Cortex of kidney (tissue), 1 donor: ENCODE measurements around the gene ELAC2.

Source experiments
- DNase-seq: peaks from one replicate; lab custom pipeline; 2025; lab: John Stamatoyannopoulos, UW

Gene ELAC2

GRCh38 chr17:13024016-13024415 lies 6.2 kb upstream of the ELAC2 start:
- DNase-seq = no peak

GRCh38 chr17:13016881-13017654 lies 759 bp downstream of the ELAC2 start:
- no peak for DNase-seq

DNA sequence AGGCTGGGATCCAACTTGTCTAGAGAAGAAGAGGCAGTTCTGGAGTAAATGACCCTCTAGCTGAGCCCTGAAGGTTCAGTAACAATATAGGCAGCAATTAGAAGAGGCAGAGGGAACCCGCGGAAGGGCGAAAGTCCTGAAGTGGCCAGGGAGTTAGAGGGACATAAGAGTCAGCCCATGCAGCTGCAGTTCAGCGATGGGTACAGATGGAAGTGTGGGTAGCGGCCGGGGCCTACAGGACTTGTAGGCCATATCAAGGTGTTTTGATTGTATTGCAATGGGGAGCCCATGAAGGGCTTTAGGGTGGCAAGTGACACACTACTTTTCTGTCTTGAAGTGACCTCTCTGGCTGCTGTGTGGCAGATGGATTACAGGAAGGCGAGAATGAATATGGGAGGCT lies 3.0 kb downstream of the ELAC2 start:
- no peak for DNase-seq

- no peak for DNase-seq
Measured at GRCh38 chr17:13010959-13011358, 6.9 kb downstream of the ELAC2 start.

GRCh38 chr17:13008461-13008860 lies 9.4 kb downstream of the ELAC2 start:
- DNase-seq = no peak

- no peak for DNase-seq
Measured at GRCh38 chr17:13005530-13005929, 12.3 kb downstream of the ELAC2 start.

DNA sequence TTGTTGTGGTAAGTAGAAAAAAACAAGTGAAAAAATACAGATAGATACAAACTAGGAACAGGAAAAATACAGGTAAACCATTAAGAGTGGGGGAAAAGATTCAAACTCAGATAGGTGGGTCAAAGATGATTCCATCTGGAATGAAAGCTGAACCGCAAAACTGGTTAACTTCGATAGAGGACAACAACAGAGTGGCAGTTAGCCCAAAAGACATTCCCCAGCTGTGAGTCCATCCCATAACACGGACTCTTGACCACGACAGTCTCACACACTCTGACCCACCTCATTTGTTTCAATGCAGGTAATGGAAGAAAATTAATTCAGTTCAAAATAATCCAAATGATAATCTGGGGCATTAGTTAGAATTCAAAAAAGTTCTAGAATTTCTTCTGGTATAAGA lies 13.5 kb downstream of the ELAC2 start:
- DNase-seq = no peak

DNA sequence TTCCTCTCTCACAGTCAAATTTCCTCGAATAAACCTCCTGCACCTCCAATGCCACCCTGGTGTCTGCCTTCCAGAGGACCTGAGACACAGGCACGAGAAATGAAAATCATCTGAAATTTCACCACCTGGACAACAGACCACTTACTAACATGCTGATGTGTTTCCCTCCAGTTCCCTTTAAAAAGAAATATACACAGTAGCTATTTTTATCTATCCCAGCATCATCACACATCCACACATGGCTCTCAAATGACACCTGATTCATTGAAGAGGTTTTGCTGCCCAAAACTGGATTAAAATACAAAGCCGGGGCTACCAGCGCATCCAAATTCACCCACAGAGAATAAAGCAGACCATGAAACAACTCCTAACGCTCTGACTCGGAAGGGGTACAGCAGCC lies 13.9 kb downstream of the ELAC2 start:
- no peak for DNase-seq

GRCh38 chr17:13003454-13003851 lies 14.4 kb downstream of the ELAC2 start:
- DNase-seq = no peak

DNA sequence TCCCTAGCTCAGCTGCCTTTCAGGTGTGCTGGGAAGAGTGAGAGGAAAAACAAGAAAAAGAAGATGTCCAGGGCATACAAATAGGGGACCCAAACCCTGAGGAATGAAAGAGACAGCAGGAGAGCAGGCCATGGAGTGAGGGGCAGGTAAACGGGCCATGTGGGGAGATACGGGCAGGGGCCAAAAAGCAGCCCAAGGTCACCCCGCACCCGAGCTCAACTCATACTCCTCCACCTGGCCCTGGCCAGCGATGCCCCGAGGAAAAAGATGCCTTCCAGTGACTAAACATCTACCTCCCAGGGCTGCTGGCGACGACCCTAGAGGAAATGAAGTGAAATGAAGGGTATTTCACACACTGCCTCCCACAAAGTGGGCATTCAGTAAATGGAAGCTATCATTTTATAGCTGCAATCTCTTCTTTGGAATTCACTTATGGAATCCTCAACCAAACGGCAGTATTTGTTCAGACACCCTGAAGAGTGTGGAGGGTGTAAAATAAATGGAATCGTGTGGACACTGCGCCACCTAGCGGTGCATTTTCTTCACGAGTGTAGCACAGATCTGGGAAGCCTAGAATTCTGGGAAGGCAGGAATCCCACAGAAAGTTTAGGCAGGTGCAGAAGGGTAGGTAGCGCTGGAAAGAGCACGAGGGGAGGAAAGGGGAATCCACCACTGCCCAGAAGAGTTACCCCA lies 14.9 kb downstream of the ELAC2 start:
- no peak for DNase-seq

DNA sequence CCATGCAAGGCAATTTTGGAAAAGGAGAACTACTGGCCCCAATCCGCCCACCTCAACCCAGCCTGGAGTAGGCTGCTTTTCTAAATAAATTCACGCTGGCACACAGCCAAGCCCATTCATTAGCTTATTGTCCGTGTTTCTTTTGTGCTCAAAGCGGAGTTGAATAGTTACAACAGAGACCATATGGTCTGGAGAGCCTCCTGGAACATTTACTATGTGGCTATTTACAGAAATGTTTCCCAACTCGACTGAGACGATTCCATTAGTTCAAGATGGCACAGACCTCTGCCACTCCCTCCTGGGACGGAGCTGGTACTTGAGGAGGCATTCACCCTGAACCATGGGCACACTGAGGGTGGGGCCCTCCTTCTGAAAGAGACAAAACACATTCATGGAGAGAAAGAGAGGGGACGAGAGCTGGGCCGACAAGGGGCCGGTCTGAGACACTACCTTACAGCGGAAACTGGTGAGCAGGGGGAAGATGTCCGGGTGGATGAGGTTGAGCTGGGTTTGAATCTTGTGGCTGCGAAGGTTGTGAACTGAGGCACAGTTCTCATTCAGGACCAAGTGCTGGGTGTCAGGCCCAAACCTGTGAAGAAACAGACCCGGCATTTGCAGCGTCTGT lies 15.7 kb downstream of the ELAC2 start:
- no peak for DNase-seq

GRCh38 chr17:13000561-13000960 lies 17.3 kb downstream of the ELAC2 start:
- DNase-seq = no peak

- DNase-seq = no peak
Measured at GRCh38 chr17:12998874-12999273, 19.0 kb downstream of the ELAC2 start.

GRCh38 chr17:12998461-12998860 lies 19.4 kb downstream of the ELAC2 start:
- no peak for DNase-seq

GRCh38 chr17:12996941-12997340 lies 20.9 kb downstream of the ELAC2 start:
- no peak for DNase-seq

- no peak for DNase-seq
Measured at GRCh38 chr17:12996357-12996756, 21.5 kb downstream of the ELAC2 start.

DNA sequence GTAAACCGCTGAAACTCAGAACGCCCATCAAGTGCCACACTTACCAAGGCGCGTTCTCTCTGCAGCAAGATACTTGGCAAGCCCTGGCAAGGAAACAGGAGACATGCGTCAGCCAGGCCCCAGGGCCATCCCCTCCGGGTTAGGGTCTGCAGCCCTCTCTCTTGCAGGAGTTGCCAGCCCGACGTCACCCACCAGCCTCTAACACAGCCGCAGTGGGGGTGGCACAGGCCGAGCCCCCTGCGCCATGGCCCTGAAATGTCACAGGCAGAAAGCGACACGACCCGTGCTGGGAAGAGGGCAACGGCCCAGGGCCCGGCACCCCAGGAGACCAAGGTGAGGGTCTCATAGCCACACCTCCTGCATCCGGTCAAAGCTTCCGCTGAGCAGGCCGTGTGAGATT lies 21.9 kb downstream of the ELAC2 start:
- DNase-seq = no peak

GRCh38 chr17:12995106-12995895 lies 22.5 kb downstream of the ELAC2 start:
- DNase-seq = no peak

DNA sequence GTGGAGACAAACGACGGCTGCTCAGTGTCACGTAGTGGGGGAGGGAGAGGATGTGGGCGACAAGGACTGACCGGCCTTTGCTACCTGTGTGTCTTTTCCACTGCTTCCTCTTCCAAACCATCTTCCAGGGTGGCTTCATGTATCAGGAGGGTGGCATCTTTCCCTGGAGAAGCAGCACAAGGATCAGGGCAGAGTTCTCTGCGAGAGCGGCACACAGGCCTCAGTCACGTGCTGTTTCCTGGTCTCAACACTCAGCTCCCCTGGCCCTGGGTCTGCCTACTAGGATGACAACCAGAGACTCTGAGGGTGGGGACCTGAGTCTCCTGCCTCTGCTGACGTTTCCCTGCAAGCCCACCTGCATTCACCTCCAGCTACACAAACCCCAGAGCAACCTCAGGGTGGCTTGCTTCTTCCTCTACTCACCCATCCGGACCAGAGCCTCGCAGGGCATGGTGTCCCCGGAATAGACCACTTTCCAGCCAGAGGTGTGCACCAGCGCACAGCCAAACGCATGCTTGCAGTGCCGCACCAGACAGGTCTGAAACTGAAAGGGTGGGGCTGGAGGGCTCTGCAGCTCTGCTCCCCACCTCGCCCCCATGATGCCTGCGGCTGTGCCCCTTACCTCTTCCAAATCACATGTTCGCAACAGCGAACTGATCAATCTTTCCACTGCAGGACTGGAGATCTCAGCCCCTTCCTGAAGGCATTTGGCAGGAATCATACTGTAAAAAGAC lies 23.3 kb downstream of the ELAC2 start:
- no peak for DNase-seq

DNA sequence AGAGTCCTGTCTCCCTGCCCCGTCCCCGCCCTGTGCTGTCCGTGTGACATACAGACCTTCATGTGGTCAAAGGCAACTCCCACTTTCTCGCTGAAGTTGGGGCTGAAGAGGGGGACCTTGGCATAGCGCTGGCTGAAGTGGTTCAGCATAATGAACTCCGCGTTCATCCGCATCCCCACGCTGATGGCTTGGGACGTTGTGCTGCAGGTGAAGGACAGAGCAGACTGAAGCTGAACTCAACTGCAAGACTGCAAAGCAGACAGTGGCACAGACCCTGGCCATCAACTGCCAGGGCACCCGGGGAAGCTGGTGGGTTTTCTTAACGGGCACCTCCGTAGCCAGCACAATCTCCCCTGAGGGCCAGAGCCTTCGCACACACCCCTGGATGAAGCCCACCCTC lies 24.2 kb downstream of the ELAC2 start:
- DNase-seq = no peak

- no peak for DNase-seq
Measured at GRCh38 chr17:12992676-12993075, 25.2 kb downstream of the ELAC2 start.

- no peak for DNase-seq
Measured at GRCh38 chr17:12990926-12991325, 26.9 kb downstream of the ELAC2 start.
